ENCODE data around the gene RPL12. TPM values are rescaled to one million over a fixed set of nuclear protein-coding genes. Genes with fewer than 3 reads are reported as not detected.

RPL12 gene
- total and polyA plus RNA-seq, 2 of the 13 experiments (the other 11 are each of a cell fraction or from before 2014, with no cell fraction given), result 1,551 to 2,590 TPM

DNA sequence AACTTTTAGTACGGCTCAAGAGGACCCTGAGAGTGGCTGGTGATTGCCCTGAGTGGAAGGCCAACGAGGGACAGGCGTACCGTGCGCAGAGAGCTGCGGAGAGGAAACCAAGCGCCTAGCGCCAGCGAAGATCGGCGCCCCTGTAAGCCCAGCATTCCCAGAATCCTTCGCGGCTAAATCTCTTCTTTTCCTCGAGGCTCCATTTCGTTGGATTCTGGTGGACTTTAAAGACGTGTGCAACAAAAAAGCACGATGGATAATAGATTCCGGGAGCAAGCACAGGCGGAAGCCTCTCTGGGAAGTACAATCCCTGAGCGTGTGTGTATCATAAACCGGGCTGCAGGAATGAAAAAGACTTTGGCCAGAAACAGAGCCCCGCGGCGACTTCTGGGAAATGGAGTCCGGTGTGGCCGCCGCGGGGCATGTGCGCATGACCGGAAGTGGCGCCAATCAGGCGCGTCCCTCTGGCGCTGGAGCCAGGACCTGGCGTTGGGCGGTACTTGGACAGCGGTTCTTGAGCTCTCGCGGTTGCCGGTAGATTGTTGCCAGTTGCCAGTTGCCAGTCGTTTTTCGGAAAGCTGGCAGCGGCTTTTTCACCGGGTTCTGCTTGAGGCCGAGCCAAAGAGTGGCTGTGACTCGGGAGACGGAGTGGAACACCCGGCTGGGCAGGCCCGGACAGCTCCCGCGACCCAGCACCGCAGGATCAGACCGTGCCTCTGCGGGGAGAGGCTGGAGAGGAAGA, 27.1 kb downstream of the RPL12 start, which contains the start of gene ZNF79 (continued):
- TF ChIP-seq, protein P1, sequence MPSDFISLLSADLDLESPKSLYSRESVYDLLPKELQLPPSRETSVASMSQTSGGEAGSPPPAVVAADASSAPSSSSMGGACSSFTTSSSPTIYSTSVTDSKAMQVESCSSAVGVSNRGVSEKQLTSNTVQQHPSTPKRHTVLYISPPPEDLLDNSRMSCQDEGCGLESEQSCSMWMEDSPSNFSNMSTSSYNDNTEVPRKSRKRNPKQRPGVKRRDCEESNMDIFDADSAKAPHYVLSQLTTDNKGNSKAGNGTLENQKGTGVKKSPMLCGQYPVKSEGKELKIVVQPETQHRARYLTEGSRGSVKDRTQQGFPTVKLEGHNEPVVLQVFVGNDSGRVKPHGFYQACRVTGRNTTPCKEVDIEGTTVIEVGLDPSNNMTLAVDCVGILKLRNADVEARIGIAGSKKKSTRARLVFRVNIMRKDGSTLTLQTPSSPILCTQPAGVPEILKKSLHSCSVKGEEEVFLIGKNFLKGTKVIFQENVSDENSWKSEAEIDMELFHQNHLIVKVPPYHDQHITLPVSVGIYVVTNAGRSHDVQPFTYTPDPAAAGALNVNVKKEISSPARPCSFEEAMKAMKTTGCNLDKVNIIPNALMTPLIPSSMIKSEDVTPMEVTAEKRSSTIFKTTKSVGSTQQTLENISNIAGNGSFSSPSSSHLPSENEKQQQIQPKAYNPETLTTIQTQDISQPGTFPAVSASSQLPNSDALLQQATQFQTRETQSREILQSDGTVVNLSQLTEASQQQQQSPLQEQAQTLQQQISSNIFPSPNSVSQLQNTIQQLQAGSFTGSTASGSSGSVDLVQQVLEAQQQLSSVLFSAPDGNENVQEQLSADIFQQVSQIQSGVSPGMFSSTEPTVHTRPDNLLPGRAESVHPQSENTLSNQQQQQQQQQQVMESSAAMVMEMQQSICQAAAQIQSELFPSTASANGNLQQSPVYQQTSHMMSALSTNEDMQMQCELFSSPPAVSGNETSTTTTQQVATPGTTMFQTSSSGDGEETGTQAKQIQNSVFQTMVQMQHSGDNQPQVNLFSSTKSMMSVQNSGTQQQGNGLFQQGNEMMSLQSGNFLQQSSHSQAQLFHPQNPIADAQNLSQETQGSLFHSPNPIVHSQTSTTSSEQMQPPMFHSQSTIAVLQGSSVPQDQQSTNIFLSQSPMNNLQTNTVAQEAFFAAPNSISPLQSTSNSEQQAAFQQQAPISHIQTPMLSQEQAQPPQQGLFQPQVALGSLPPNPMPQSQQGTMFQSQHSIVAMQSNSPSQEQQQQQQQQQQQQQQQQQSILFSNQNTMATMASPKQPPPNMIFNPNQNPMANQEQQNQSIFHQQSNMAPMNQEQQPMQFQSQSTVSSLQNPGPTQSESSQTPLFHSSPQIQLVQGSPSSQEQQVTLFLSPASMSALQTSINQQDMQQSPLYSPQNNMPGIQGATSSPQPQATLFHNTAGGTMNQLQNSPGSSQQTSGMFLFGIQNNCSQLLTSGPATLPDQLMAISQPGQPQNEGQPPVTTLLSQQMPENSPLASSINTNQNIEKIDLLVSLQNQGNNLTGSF (CRISPR knock-in tag; IDR thresholded peaks at IDR 0.05), result peak; percentile 80; the same call in 1 of the 2 replicates
- TF ChIP-seq SIX1 (CRISPR knock-in tag; IDR thresholded peaks at IDR 0.05; ENCODE audit: borderline replicate concordance) (0 out of 2 replicates have a peak, but pooled peaks have one; percentile 2), TBL1XR1 (IDR thresholded peaks at IDR 0.05; ENCODE audit: borderline replicate concordance, low read length, partially characterized antibody) (no peak), POGZ (CRISPR knock-in tag; IDR thresholded peaks at IDR 0.05) (peak; percentile 36; the same call in 1 of the 2 replicates), ZFX (CRISPR knock-in tag; IDR thresholded peaks at IDR 0.05; ENCODE audit: low read depth) (peak; percentile 83), NFYB (CRISPR knock-in tag; IDR thresholded peaks at IDR 0.05) (0 out of 2 replicates have a peak, but pooled peaks have one; percentile 19), SNAPC2 (CRISPR knock-in tag; IDR thresholded peaks at IDR 0.05) (peak; percentile 80), NFYC (CRISPR knock-in tag; IDR thresholded peaks at IDR 0.05) (peak; percentile 8; the same call in 1 of the 2 replicates), RBAK (CRISPR knock-in tag; IDR thresholded peaks at IDR 0.05) (no peak), RBFOX2 (IDR thresholded peaks at IDR 0.05; ENCODE audit: low read depth, low read length) (peak; percentile 77), FOSL2 (CRISPR knock-in tag; IDR thresholded peaks at IDR 0.05) (peak; percentile 20; the same call in 1 of the 2 replicates)
- TF ChIP-seq, protein P2, sequence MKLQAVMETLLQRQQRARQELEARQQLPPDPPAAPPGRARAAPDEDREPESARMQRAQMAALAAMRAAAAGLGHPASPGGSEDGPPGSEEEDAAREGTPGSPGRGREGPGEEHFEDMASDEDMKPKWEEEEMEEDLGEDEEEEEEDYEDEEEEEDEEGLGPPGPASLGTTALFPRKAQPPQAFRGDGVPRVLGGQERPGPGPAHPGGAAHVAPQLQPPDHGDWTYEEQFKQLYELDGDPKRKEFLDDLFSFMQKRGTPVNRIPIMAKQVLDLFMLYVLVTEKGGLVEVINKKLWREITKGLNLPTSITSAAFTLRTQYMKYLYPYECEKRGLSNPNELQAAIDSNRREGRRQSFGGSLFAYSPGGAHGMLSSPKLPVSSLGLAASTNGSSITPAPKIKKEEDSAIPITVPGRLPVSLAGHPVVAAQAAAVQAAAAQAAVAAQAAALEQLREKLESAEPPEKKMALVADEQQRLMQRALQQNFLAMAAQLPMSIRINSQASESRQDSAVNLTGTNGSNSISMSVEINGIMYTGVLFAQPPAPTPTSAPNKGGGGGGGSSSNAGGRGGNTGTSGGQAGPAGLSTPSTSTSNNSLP (IDR thresholded peaks at IDR 0.05; ENCODE audit: low read depth, low read length), result peak; percentile 20; the same call in 1 of the 2 replicates
- TF ChIP-seq, protein P3, sequence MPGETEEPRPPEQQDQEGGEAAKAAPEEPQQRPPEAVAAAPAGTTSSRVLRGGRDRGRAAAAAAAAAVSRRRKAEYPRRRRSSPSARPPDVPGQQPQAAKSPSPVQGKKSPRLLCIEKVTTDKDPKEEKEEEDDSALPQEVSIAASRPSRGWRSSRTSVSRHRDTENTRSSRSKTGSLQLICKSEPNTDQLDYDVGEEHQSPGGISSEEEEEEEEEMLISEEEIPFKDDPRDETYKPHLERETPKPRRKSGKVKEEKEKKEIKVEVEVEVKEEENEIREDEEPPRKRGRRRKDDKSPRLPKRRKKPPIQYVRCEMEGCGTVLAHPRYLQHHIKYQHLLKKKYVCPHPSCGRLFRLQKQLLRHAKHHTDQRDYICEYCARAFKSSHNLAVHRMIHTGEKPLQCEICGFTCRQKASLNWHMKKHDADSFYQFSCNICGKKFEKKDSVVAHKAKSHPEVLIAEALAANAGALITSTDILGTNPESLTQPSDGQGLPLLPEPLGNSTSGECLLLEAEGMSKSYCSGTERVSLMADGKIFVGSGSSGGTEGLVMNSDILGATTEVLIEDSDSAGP (CRISPR knock-in tag; IDR thresholded peaks at IDR 0.05; ENCODE audit: borderline replicate concordance), result peak; percentile 86; the same call in 1 of the 2 replicates
- TF ChIP-seq, protein P4, sequence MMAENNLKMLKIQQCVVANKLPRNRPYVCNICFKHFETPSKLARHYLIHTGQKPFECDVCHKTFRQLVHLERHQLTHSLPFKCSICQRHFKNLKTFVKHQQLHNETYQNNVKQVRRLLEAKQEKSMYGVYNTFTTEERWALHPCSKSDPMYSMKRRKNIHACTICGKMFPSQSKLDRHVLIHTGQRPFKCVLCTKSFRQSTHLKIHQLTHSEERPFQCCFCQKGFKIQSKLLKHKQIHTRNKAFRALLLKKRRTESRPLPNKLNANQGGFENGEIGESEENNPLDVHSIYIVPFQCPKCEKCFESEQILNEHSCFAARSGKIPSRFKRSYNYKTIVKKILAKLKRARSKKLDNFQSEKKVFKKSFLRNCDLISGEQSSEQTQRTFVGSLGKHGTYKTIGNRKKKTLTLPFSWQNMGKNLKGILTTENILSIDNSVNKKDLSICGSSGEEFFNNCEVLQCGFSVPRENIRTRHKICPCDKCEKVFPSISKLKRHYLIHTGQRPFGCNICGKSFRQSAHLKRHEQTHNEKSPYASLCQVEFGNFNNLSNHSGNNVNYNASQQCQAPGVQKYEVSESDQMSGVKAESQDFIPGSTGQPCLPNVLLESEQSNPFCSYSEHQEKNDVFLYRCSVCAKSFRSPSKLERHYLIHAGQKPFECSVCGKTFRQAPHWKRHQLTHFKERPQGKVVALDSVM (CRISPR knock-in tag; IDR thresholded peaks at IDR 0.05), result peak; percentile 64; the same call in 1 of the 2 replicates
- TF ChIP-seq, protein P5, sequence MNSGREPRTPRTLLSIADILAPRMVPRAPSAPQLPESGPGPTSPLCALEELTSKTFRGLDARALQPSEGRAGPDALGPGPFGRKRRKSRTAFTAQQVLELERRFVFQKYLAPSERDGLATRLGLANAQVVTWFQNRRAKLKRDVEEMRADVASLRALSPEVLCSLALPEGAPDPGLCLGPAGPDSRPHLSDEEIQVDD (CRISPR knock-in tag; IDR thresholded peaks at IDR 0.05; ENCODE audit: borderline replicate concordance), result 0 out of 2 replicates have a peak, but pooled peaks have one; percentile 24

All from HepG2 (cell line).